HG03064 (cell line): ENCODE data around the gene RPTOR.
"Not testable (repeated sequence)": the region's sequence is repeated elsewhere in the genome, so short reads cannot be mapped to it uniquely, and the experiment has no call there.

ENCODE experiments used
- ATAC-seq: cut with Tn5 transposase; IDR thresholded peaks from one replicate; pipeline ENCODE4 v1.9.1; 2021; ENCODE audit warnings: low read depth; ENCODE audit not compliant: unreplicated experiment

RPTOR gene

DNA sequence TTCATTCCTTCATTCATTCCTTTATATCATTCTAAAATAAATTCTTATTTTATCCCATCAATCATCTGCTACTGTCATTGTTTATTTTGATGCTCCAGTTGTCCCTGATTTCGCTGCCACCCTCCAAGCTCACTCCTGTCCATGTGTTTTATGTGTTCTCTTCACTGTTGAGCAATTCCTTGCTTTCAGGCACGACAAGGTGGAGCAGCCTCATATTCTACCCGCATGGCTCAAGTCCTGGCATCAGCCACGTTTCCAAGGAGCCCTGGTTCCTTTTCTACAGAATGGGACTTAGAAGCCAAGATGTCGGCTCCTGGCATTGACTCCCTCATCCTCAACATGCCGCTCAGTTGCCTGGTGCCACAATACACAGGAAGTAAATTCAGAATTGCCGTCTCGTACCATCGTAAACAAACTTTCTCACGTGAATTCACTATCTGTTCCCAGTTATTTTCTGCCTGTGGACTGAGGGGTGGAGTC is 139.0 kb downstream of the RPTOR start:
- ATAC-seq: no peak

DNA sequence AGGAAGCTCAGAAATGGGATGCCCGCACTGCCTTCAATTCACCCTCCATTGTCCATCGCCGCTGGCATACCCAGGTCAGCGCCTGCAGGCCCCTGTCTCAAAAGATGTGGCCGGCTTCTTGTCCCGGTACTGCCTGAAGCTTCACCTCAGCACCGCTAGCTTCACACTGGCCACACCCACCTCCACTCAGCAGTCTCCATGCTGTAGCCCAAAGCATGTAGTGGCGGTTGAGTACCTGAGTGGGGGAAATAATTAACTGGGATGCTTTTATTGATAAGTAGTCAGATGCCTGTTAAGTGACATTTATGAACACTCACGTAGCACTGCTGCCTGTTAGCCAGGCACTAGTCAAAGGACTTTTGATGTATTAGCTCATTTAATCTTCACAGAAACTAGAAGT is 143.2 kb downstream of the RPTOR start:
- ATAC-seq: no peak

DNA sequence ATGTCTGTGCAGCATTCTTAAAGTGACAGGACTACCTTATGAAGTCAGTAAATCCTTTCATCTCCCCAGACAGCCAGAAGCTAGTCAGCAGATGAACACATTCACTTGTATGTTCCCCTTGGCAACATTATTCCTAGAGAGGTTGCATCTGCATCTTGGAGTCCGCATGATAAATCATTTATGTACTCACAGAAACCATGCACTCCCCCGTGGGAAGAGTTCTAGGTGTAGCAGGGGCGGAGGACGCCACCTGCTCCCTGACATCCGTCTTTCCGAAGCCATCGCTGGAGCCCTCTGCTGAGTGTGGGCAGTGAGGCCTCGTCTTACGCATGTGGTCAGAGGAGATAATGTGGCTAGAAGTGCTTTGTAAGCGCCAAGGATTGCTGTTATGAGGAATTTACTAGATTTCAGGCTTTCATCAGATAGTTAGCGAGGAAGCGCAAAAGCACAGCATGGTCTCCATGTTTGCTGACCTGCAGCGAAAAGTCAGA is 144.5 kb downstream of the RPTOR start:
- ATAC-seq: no peak

DNA sequence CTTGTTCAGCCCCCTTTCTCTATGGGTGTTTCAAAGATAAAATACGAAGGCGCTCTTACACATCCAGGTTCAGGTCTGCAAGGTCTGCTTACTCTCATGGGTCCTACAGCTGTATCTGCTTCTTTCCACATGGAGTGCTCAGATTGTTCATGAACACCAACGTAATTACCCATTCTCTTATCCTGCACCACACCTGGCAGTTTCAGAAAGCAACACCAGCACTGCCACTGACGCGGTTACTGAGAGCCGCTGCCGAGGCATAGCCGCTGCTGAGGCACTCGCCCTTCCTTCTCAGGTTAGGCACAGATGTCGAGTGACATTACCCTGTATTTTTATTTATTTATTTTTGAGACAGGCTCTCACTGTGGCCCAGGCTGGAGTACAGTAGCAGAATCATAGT is 147.1 kb downstream of the RPTOR start:
- ATAC-seq: no peak

DNA sequence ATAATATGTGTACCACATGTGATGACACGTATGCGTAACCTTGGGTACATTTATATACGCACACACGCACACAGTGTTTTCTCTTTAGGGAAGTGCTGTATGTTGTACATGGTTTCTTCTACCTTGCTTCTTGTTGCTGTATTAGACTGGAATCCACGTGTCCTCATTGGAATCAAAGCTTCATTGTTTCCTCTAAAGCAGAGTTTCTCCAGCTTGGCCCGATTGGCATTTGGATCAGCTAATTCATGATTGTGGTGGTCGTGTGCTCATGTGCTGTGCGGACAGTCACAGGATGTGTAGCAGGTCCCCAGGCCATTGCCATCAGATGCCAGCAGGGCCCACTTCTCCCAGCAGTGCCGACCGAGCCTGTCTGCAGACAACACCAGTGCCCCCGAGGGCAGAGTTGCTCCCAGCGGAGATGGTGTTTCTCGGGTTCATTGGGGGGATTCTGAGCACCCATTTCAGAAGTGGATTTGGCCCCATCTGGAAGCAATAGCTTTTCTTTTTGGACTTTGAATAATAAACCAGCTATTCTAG is 148.4 kb downstream of the RPTOR start:
- ATAC-seq: no peak

DNA sequence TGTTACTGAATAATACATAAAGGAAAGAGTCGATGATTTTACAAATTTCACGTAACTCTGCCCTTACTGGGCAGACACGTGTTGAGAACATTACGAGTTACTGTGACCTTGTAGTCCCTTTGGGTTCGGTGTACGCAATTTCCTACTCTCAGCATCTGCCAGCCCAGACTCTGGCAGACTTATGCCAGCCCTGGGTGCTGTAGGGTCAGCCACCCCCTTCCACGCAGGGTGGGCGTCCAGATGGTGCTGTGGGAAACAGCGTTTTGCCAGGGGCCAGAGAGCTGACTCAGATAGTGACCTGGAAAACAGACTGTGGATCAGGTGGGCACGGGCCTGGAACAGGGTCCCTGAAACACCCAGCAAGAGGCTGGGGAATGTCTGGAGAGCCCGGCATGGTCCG is 148.9 kb downstream of the RPTOR start:
- ATAC-seq: no peak

DNA sequence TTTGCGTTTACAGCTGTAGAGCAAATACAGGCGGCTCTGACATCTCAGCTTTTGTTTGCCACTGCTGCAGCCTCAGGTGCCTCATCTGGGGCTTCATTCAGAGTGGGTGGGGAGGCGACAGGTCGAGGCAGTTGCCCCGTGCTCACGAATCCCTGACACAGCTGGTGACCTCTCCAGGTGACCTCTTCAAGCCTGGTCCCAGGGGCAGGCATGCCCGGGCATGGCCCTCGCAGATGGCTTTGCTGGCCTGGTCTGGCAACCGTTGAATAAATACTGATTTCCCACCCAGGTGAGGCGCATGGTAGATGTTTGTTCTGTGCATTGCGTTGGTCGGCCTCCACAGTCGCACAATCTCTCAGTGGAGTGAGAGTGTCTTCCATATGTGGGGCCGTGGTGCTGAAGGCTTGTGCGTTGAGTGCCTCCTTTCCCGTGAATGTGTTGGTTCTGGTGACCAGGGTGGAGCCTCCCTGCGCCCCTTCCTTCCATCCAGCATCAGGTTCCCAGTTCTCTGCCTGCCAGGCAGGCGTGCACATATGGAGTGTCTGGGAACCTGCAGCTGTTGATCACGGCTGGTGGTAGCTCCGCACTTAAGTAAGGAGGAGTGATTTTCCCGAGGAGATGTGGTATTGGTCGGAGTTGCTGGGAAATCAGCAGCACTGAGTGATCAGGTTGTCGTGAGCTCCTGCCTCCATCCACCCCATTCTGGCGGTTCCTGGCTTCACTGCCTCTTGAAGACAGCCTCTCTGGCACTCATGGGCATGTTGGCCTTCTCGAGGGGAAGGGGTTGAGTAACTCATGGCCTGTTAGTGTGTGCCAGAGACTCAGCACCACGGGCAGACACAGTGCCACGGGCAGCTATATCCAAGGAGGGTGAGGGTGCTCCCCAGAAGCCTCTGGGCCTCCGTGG is 149.7 kb downstream of the RPTOR start:
- no peak for ATAC-seq

DNA sequence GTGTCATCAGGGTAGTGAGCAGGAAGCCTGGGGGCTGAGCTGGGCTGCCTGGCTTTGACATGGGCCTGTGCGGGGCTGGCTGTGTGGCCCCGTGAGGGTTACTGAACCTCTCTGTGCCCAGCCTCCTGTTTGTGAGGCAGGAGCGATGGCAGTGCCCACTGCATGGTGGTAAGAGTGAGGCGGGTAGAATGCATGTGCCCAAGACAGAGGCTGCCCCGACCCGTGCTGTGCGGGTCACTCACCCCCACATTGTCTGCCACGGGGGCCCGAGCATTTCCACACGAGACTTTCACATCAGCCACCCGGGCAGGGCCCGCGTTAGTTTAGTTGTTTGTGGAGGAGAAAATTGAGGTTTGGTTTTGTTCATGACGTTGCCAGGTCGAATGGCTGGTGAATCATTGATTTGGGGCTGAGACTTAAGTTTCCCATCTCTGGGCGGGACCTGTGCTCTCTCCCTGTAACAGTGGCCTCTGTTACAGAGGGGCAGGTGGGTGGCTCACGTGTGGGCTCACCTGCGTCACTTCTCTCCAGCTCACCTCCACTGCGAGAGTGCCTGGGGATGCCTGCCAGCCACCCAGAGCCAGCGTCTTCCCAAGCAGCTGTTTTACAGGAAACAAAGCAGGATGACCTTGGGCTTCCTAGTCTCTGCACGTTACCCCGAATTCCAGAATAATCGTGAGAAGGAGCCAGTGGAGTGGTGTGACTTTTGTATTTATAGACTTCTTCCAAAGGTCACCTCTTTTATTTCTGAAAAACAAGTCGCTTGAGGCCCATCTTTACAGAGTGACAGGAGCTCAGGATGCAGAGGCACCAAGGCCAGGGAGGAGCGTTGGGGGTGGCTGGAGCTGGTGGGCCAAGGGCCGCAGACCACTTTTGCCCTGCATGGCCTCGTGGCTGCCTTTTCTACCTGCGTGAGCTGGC is 150.6 kb downstream of the RPTOR start:
- ATAC-seq: no peak

DNA sequence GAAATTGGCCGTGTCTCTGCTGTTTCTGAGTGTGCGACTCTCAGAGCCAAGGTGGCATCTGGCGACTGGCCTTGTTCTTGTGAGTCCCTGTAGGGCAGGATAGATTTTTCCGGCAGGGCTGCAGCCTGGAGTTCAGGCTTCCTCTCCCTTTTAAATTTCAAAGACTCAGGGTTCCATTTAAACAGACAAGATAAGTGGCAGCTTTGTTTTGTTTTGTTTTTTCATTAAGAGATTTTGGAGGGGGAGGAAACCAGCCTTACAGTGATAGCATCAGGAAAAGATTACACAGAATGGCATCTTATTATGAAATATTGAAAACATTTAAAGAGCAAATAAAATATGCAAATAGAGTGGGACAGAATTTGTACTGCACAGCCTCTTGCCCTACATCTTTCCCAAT is 151.3 kb downstream of the RPTOR start:
- no peak for ATAC-seq

DNA sequence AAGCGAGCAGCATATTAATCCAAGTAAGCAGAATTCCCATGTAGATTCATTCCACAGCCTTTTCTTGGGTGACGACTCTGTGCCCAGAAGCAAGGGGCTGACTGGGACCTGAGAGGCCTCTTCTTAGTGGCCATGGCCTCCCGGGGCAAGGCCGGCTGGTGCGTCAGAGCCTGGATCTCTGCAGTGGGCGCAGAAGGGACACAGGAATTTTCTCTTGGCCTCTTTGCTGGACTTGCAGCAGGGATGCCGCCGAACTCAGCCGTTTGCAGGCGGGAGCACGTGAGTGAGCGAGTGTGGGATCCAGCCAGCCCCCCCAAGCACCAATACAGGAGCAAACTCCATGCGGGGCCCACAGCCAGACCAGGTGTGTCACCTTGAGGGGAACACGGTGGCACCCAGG is 151.8 kb downstream of the RPTOR start:
- no peak for ATAC-seq

DNA sequence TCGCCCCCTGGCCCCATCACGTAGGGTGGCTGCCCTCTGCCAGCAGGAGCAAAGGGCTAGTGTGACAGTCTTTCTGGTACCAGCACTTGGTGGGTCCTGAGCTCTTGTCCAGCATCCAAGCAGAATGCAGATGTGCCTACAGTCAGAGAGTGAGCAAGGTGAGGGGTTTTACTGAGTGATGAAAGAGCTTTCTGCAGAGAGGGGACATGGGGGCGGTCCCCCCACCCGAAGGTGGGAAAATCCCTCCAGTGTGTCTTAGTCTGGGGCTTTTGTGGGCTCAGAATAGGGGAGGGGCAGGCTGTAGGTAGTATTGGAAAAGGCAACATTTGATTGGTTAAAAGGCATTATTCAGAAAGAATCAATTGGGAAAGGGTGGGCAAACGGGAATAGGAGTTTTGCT is 152.3 kb downstream of the RPTOR start:
- ATAC-seq: no peak

DNA sequence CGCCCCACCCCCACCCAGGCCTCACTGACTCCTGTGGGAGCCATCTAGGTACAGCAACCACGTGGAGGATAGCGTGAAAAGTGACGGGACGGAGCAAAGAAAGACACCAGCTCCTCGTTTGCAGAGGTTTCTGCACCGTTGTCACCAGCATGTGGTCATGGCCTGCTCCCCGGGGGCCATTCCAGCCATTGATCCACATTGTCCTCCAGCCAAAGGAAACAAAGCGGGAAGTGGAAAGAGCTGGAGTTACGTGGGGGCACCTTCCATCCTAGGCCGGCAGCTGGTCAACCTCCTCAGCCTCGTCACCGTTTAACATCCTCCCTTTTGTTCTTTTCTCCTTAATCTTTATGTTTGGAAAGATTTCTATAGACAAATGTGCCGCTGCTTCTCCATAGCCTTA is 153.7 kb downstream of the RPTOR start:
- no peak for ATAC-seq

DNA sequence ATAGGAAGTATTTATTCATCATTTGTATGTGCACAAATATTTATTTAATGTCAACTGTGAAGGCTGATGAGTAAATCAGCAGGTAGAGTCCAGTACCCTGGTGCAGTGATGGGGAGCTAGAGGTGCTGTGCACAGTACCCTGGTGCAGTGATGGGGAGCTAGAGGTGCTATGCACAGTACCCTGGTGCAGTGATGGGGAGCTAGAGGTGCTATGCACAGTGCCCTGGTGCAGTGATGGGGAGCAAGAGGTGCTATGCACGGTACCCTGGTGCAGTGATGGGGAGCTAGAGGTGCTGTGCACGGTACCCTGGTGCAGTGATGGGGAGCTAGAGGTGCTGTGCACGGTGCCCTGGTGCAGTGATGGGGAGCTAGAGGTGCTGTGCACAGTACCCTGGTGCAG is 154.6 kb downstream of the RPTOR start:
- not testable (repeated sequence) for ATAC-seq

DNA sequence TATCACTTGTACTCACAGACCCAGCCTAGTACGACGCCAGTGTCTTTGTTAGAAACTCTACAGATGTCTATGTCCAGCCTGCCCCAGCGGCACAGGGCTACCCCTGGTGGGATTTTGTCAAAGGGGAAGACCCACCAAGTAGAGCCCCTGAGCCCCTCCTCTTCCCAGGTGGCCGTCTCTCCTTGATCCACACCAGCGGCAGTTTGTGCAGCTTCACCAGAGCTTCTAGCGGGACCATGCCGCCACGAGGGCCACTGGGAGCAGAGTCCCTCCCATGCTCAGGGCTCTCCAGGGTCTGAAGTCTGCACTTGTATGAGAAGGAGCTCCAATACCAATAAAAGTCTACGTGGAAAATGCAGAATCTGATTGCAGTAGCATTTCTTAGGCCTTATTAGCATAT is 157.1 kb downstream of the RPTOR start:
- no peak for ATAC-seq

DNA sequence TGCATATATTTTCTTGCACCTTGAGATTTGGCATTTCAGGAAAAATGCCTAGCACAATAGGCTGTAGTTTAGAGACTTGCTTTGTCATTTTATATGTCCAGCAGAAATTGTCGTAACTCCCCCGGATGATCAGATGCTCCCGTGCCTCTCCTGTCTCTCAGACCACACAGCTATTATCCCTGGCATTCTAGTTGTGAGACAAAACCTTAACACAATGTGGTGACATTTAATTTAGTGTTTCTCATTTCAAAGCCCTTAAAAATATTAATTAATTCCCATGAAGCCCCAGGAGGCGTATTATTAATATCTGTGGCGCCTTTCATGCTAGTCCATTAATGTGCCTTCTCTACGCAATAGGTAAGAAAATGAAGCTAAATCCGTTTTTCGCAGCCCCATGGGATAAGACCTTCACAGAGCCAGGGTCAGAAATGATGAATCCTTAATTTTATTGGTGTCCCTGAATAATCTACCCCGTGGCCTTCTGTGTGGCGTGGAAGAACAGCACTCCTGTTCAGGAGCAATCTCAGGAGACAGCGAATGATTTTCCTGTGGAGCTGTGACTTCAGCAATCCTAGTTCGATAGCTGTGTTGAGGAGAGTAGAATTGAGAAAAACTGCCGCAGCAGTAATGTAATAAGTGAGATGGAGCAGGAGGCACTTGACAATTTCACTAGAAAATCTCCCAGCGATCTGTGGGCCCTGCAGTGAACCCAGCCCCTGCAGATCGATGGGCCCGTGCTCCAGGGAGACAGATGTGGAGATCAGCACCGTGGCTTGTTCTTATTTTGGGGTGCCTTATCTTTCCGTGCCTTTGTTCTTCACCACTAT is 157.9 kb downstream of the RPTOR start:
- ATAC-seq: no peak

DNA sequence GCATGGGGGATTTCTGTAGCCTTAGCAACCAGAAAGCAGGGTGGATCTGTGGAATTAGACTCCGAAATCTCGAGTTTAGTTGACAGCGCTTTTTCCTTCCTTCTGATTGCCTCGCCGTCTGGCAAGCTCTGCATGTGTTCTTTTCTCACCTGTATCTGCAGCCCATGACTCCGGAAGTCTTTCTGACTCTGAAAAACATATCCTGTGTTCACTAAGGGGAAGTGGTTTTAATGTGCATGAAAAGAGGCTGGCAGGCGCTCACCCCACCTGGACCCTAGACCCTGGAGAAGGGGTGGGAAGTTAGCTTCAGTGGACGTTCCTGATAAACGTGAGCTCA is 158.5 kb downstream of the RPTOR start:
- ATAC-seq: no peak

DNA sequence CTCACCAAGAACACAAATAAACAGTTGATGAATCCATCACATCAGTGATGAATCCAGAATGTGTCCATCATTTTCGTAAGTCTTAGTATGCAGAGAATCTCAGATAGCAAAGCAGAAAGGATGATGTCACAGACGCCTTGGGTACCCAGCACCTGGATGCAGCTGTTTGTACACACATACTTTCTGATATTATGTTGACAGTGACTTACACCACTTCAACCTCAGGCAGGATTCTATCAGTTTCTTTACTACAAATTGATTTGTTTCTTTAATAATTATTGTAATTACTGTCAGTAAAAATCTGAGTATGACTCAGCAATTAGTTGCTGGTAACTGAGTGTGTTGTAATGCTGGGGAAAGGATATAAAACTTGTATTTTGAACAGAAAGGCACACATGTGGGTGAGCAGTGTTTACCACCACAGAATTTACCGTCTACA is 159.8 kb downstream of the RPTOR start:
- ATAC-seq: no peak

DNA sequence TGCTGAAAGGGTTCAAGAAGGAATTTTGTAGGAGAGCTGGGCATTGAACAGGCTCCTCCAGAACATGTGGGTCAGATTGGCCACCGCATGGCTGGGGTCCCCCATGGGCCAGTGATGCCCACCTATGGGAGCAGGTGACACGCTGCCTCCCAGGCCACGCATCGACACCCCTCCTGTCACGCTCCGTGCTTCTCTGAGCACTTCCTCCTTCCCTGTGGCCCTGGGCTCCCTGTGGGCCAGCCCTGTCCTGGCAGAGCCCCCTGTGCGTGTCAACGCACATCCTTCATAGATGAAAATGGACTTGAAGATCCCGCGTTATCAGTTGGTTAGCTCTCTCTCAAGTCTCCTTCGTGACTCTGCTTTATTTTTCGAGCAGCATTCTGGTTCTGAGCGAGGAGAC is 160.3 kb downstream of the RPTOR start:
- ATAC-seq: no peak

DNA sequence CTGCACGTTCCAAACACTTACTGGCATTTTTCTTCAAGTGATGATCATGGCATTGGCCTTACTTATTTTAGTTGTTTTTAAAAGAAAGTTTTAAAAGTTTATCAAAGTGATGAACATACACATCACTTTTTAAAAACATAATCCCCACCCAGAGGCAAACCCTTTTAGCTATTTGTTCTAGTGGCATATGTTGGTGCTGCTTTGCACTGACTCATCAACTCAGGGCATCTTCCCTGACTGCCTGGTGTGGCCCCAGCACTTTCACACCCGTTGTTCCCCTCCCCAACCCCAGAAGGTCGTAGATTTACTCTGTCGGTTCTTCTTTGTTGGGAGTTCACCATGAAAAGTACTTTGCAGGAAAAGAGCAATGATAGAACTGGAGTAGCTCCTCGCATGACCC is 161.3 kb downstream of the RPTOR start:
- no peak for ATAC-seq

DNA sequence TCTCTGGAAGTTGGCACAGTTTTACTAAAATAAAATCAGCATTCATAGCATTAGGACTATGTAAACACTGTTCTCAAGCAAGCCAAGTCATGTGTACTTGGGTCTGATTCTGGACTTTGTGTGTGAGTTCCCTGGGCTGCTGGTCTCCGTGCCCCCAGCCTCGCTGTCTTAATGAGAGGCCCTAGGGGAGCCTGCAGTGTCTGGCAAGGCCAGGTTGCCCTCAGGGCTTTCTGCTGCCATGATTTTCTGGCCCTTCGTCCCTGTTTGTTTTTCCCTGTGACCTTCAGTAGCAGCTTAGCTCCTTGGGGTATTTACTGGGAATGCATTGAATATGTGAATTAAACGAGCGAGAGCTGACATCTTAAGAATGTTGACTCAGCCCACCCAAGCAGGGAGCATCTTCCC is 161.8 kb downstream of the RPTOR start:
- ATAC-seq: no peak
